Caco-2 (cell line): ENCODE results near the gene SLCO2A1. TPM values are rescaled to one million over a fixed set of nuclear protein-coding genes. Genes with fewer than 3 reads are reported as not detected.

Source experiments
- BruUV-seq: library from RNA; stranded (reverse); fragments of 400-500 nt; replicated peaks from 2 replicates; lab custom pipeline; 2021; lab: Mats Ljungman, UMichigan
- CTCF ChIA-PET: fragments of 300-600 bp; sonication (Branson Sonifier 250); formaldehyde crosslinking; loops from one replicate; lab custom pipeline; 2022; ENCODE audit warnings: antibody characterized with exemption; lab: Charles Lee
- POLR2A ChIA-PET: fragments of 300-600 bp; sonication (Branson Sonifier 250); formaldehyde crosslinking; loops from one replicate; lab custom pipeline; 2022; ENCODE audit warnings: antibody characterized with exemption; lab: Charles Lee
- DNase-seq, 2 experiments: peaks; one replicate each; pipeline versions ENCODE4 v3.0.0 to v3.0.0-alpha.2; 2020 to 2022
- H3K27me3 ChIP-seq: replicated peaks from 2 replicates; pipeline ENCODE4 v1.6.0; 2011; ENCODE audit warnings: low read length; ENCODE audit not compliant: control insufficient read depth, insufficient read depth
- H3K36me3 ChIP-seq: 2 replicates; pipeline ENCODE4 v1.5.1; 2011; ENCODE audit warnings: low read length; ENCODE audit not compliant: control insufficient read depth, insufficient read depth
- H3K4me1 ChIP-seq: fragments of 250-450 bp; sonication (Bioruptor Pico); 2 replicates; pipeline ENCODE4 v1.5.1; 2020; ENCODE audit warnings: mild to moderate bottlenecking
- H3K4me3 ChIP-seq: 2 replicates; pipeline ENCODE4 v1.5.1; 2011; ENCODE audit warnings: low read depth, mild to moderate bottlenecking, control low read depth, low read length
- H3K9me3 ChIP-seq: fragments of 250-450 bp; sonication (Bioruptor Pico); 2 replicates; pipeline ENCODE4 v1.5.1; 2020; ENCODE audit warnings: mild to moderate bottlenecking, moderate library complexity
- H3K27ac Mint-ChIP-seq: one replicate; pipeline ENCODE4 v1.8.0; 2022; ENCODE audit warnings: mixed read lengths; ENCODE audit not compliant: unreplicated experiment
- H3K27me3 Mint-ChIP-seq: one replicate; pipeline ENCODE4 v1.8.0; 2022; ENCODE audit warnings: mixed read lengths; ENCODE audit not compliant: insufficient read depth, unreplicated experiment
- H3K36me3 Mint-ChIP-seq: one replicate; pipeline ENCODE4 v1.8.0; 2022; ENCODE audit warnings: mild to moderate bottlenecking, mixed read lengths; ENCODE audit not compliant: insufficient read depth, unreplicated experiment
- H3K4me1 Mint-ChIP-seq: one replicate; pipeline ENCODE4 v1.8.0; 2022; ENCODE audit warnings: low read depth, mixed read lengths; ENCODE audit not compliant: unreplicated experiment
- H3K4me3 Mint-ChIP-seq: one replicate; pipeline ENCODE4 v1.8.0; 2022; ENCODE audit warnings: mild to moderate bottlenecking, moderate library complexity, mixed read lengths; ENCODE audit not compliant: unreplicated experiment
- H3K9me3 Mint-ChIP-seq: one replicate; pipeline ENCODE4 v1.8.0; 2022; ENCODE audit warnings: mixed read lengths; ENCODE audit not compliant: unreplicated experiment
- CTCF ChIP-seq, 2 experiments: fragments of 200-600 bp in 1 of 2; IDR thresholded peaks; 1 replicate in 1 of 2; 2 replicates in 1 of 2; pipeline versions ENCODE4 v1.5.1 to v1.8.0; 2011 to 2022; ENCODE audit warnings: antibody characterized with exemption in 1 of 2, control low read depth in 1 of 2, inconsistent platforms in 1 of 2, low read depth in 1 of 2, low read length in 1 of 2, mild to moderate bottlenecking in 1 of 2, moderate library complexity in 1 of 2; ENCODE audit not compliant: insufficient read depth in 1 of 2, severe bottlenecking in 1 of 2, unreplicated experiment in 1 of 2
- intact Hi-C: fragments of 100-400 bp; cut with micrococcal nuclease; formaldehyde crosslinking; loops from one replicate; pipeline ENCODE4 v1.10.0; 2022; ENCODE audit not compliant: unreplicated experiment
- total RNA-seq: library from RNA; stranded (reverse); gene quantifications from 2 replicates; pipeline ENCODE4 v1.2.3, GENCODE V29; 2022

SLCO2A1 gene
- total RNA-seq, 1 experiment from 2014 or later: 2.5 TPM

- Histone ChIP-seq H3K9me3 (no peaks in the 10 kb centered on the region), H3K36me3 (no peaks in the 10 kb centered on the region), H3K4me3 (no peak overlapping the region), H3K27me3 (no peaks in the 10 kb centered on the region), H3K4me1 (peaks cover 26% of the 10 kb centered on the region)
- Mint-ChIP-seq H3K27ac (no peak overlapping the region), H3K4me1 (peaks cover 23% of the 10 kb centered on the region), H3K27me3 (no peaks in the 10 kb centered on the region), H3K9me3 (no peaks in the 10 kb centered on the region), H3K4me3 (no peak overlapping the region), H3K36me3 (no peaks in the 10 kb centered on the region)
- intact Hi-C loops: no loop called here
- CTCF ChIA-PET: no interaction called here
- no peak for TF ChIP-seq CTCF (IDR thresholded peaks at IDR 0.05; ENCODE audit: insufficient read depth in 1 of 2, low read depth in 1 of 2, low read length in 1 of 2, severe bottlenecking in 1 of 2, unreplicated experiment in 1 of 2)
- POLR2A ChIA-PET: no interaction called here
- DNase-seq: no peak
- BruUV-seq: no TSS peak
Measured at GRCh38 chr3:133984975-133985374, 44.8 kb downstream of the SLCO2A1 start.

GRCh38 chr3:133983576-133984560 is 45.9 kb downstream of the SLCO2A1 start:
- TF ChIP-seq CTCF (IDR thresholded peaks at IDR 0.05; ENCODE audit: insufficient read depth in 1 of 2, low read depth in 1 of 2, low read length in 1 of 2, severe bottlenecking in 1 of 2, unreplicated experiment in 1 of 2): no peak
- Histone ChIP-seq H3K27me3 (no peaks in the 10 kb centered on the region), H3K36me3 (no peaks in the 10 kb centered on the region), H3K4me3 (no peak overlapping the region), H3K4me1 (peaks cover 20% of the 10 kb centered on the region), H3K9me3 (no peaks in the 10 kb centered on the region)
- POLR2A ChIA-PET: no interaction called here
- Mint-ChIP-seq H3K27ac (no peak overlapping the region), H3K4me3 (no peak overlapping the region), H3K27me3 (no peaks in the 10 kb centered on the region), H3K4me1 (peaks cover 17% of the 10 kb centered on the region), H3K9me3 (no peaks in the 10 kb centered on the region), H3K36me3 (no peaks in the 10 kb centered on the region)
- CTCF ChIA-PET: no interaction called here
- BruUV-seq: no TSS peak
- DNase-seq: no peak
- intact Hi-C loops: loop anchor here (1.0 kb wide), 1 partner anchor 18 kb away; no protein-coding TSS in a partner anchor

DNA sequence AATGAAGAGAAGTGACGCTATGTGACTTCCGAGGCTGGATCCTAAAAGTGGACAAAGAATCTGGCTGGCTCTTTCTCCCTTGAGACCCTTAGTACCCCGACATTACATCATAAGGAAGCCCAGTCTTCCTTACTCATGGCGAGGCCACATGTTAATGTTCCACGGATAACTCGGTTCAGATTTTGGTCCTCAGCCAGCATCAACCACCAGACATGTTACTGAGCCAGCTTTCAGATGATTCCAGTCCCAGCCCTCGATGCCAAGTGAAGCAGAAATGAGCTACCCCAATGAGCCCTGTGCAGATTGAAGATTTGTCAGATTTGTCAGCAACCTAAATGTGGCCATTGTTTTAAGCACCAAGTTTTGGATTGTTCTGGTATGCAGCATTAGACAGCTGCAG is 46.6 kb downstream of the SLCO2A1 start:
- Histone ChIP-seq H3K9me3 (no peaks in the 10 kb centered on the region), H3K27me3 (no peaks in the 10 kb centered on the region), H3K4me3 (no peak overlapping the region), H3K4me1 (peaks cover 13% of the 10 kb centered on the region), H3K36me3 (no peaks in the 10 kb centered on the region)
- Mint-ChIP-seq H3K27ac (no peak overlapping the region), H3K27me3 (no peaks in the 10 kb centered on the region), H3K4me1 (peaks cover 10% of the 10 kb centered on the region), H3K36me3 (no peaks in the 10 kb centered on the region), H3K9me3 (no peaks in the 10 kb centered on the region), H3K4me3 (no peak overlapping the region)
- ChIA-PET POLR2A (no interaction called here), CTCF (interaction anchor here (0.5 kb wide), 1 partner anchor 22 kb away, joined by 3 read pairs; no protein-coding TSS in a partner anchor)
- intact Hi-C loops: loop anchor here (1.0 kb wide), 1 partner anchor 17 kb away; no protein-coding TSS in a partner anchor
- TF ChIP-seq CTCF (IDR thresholded peaks at IDR 0.05; ENCODE audit: insufficient read depth in 1 of 2, low read depth in 1 of 2, low read length in 1 of 2, severe bottlenecking in 1 of 2, unreplicated experiment in 1 of 2): no peak
- BruUV-seq: no TSS peak
- no peak for DNase-seq
